Thoracic aorta endothelial cell (primary cell): Measurements from ENCODE around the gene TTC9B. TPM values are rescaled to one million over a fixed set of nuclear protein-coding genes. Genes with fewer than 3 reads are reported as not detected.

Experiments used
- total RNA-seq: library from RNA; depleted of rRNA; stranded (reverse); fragments of >200 nt; gene quantifications from 2 replicates; pipeline ENCODE4 v1.2.3, GENCODE V29; 2012

The TTC9B gene
- not detected in 2 replicates for total RNA-seq

GRCh38 chr19:40217934-40218890 lies at the start of gene TTC9B:
TSS of gene TTC9B (minus strand) at chr19:40218384. CDS start at chr19:40218381, 3 bp downstream.

GRCh38 chr19:40190891-40191835 lies 27.0 kb downstream of the TTC9B start, which contains the start of gene MAP3K10:
TSS of gene MAP3K10 (plus strand) at chr19:40191426. CDS start at chr19:40192032, 606 bp downstream.

Other genes starting within 250 kb of the TTC9B start
- gene PSMC4, start 247.2 kb downstream of the TTC9B start, total RNA-seq: 97.2 and 117 TPM in 2 replicates
- 3.3 and 3.9 TPM in 2 replicates for gene ZNF546, start 221.3 kb downstream of the TTC9B start, total RNA-seq
- gene ZNF780B, start 162.2 kb downstream of the TTC9B start, total RNA-seq: 17.2 and 18.2 TPM in 2 replicates
- gene ZNF780A, start 127.4 kb downstream of the TTC9B start, total RNA-seq: 14.2 and 18.0 TPM in 2 replicates
- 7.3 and 8.4 TPM in 2 replicates for gene MAP3K10, start 27.0 kb downstream of the TTC9B start, total RNA-seq
- gene CCNP, start 8.3 kb upstream of the TTC9B start, total RNA-seq: not detected in 2 replicates
- gene AKT2, start 67.0 kb upstream of the TTC9B start, total RNA-seq: 39.2 and 49.1 TPM in 2 replicates
- gene C19orf47, start 130.0 kb upstream of the TTC9B start, total RNA-seq: 7.3 and 11.1 TPM in 2 replicates
- 103 and 122 TPM in 2 replicates for gene PLD3, start 130.3 kb upstream of the TTC9B start, total RNA-seq
- gene HIPK4, start 171.8 kb upstream of the TTC9B start, total RNA-seq: not detected in 2 replicates
- 1.1 and 1.2 TPM in 2 replicates for gene PRX, start 195.0 kb upstream of the TTC9B start, total RNA-seq
- gene SERTAD1, start 207.6 kb upstream of the TTC9B start, total RNA-seq: 8.8 and 13.4 TPM in 2 replicates
- gene SERTAD3, start 226.0 kb upstream of the TTC9B start, total RNA-seq: 10.4 and 13.2 TPM in 2 replicates
- 36.6 and 37.5 TPM in 2 replicates for gene BLVRB, start 247.4 kb upstream of the TTC9B start, total RNA-seq
- gene SPTBN4, start 248.6 kb upstream of the TTC9B start, total RNA-seq: 0.07 TPM in 1 of 2 replicates, not detected in the other